Spleen (tissue), 11 donors: ENCODE results near the gene PPFIA1. TPM values are rescaled to one million over a fixed set of nuclear protein-coding genes. Genes with fewer than 3 reads are reported as not detected.

Experiments
- DNase-seq: peaks from one replicate; pipeline ENCODE4 v3.0.0-alpha.2; 2020
- H3K27ac ChIP-seq, 8 donors: fragments of 200-600 bp; sonication (generic) in 7 of 8; 1 replicate in 4 of 8; 2 replicates in 4 of 8; pipeline versions ENCODE4 v1.5.0 to v1.8.0; 2016 to 2021; ENCODE audit warnings: inconsistent platforms in 4 of 8, mild to moderate bottlenecking in 4 of 8, moderate library complexity in 1 of 8
- H3K27me3 ChIP-seq, 7 donors: fragments of 200-600 bp; sonication (generic) in 6 of 7; replicated peaks in 1 of 7; 1 replicate in 4 of 7; 2 replicates in 3 of 7; pipeline versions ENCODE4 v1.5.0 to v1.8.0; 2016 to 2021; ENCODE audit warnings: inconsistent platforms in 3 of 7, mild to moderate bottlenecking in 1 of 7
- H3K36me3 ChIP-seq, 6 donors: fragments of 200-600 bp; sonication (generic) in 5 of 6; 1 replicate in 4 of 6; 2 replicates in 2 of 6; pipeline versions ENCODE4 v1.5.0 to v1.8.0; 2016 to 2021; ENCODE audit warnings: inconsistent platforms in 2 of 6
- H3K4me1 ChIP-seq, 6 donors: fragments of 200-600 bp; sonication (generic) in 5 of 6; 1 replicate in 3 of 6; 2 replicates in 3 of 6; pipeline versions ENCODE4 v1.5.0 to v1.8.0; 2016 to 2021; ENCODE audit warnings: inconsistent platforms in 3 of 6
- H3K4me3 ChIP-seq, 8 donors: fragments of 200-600 bp; sonication (generic) in 7 of 8; 1 replicate in 4 of 8; 2 replicates in 4 of 8; pipeline versions ENCODE4 v1.5.0 to v1.8.0; 2016 to 2021; ENCODE audit warnings: inconsistent platforms in 4 of 8, mild to moderate bottlenecking in 4 of 8, moderate library complexity in 2 of 8
- H3K9me3 ChIP-seq, 8 donors: fragments of 200-600 bp; sonication (generic) in 7 of 8; 1 replicate in 4 of 8; 2 replicates in 4 of 8; pipeline versions ENCODE4 v1.5.0 to v1.8.0; 2016 to 2021; ENCODE audit warnings: inconsistent platforms in 4 of 8
- POLR2A ChIP-seq, 3 donors: fragments of 450-650 bp; IDR thresholded peaks; one replicate each; pipeline ENCODE4 v1.5.1; 2017; ENCODE audit warnings: antibody characterized with exemption in 3 of 3, mild to moderate bottlenecking in 1 of 3
- POLR2AphosphoS5 ChIP-seq, 3 donors: sonication (generic); formaldehyde crosslinking; IDR thresholded peaks; one replicate each; pipeline ENCODE4 v1.5.1; 2017; ENCODE audit warnings: antibody characterized with exemption in 3 of 3
- WGBS, 5 donors: extraction: QIAGEN DNeasy Blood & Tissue Kit in 3 of 5; methylation state at CpG; one replicate each; pipeline versions ENCODE4 v1.1.5 to v1.1.7; 2013 to 2018; 5-methylcytosine and 5-hydroxymethylcytosine counted together
- intact Hi-C: fragments of 100-400 bp; cut with DNase I; formaldehyde crosslinking; loops from one replicate; pipeline ENCODE4 v1.15.0; 2023; ENCODE audit warnings: low total_unique reads
- polyA plus RNA-seq, 3 donors: library from polyadenylated mRNA; stranded (reverse); fragments of 200-250 nt; gene quantifications; one replicate each; pipeline ENCODE4 v1.2.1, GENCODE V29; 2013
- total RNA-seq, 7 donors: library from RNA; depleted of rRNA in 3 of 7; stranded (reverse); fragments of >200 nt in 3 of 7; fragmentation: NEBNext Ultra II Directional in 4 of 7; extraction: Animal tissue kit (Norgen Biotek cat#: 25700) in 4 of 7; gene quantifications; one replicate each; pipeline versions ENCODE4 v1.1.0 to v1.2.1, GENCODE V29; 2016 to 2021
- TF ChIP-seq, protein P1 (sequence below), 11 experiments: fragments of 200-600 bp in 7 of 11; fragments of 450-650 bp in 4 of 11; sonication (generic) in 4 of 11; IDR thresholded peaks in 8 of 11; conservative IDR thresholded peaks in 3 of 11; 1 replicate in 7 of 11; 2 replicates in 4 of 11; pipeline versions ENCODE4 v1.4.0 to v1.8.0; 2016 to 2021; ENCODE audit warnings: antibody characterized with exemption in 11 of 11, inconsistent platforms in 4 of 11, mild to moderate bottlenecking in 1 of 11
- donor health status: healthy with polysubstance abuse.
- donor health status: DM: no; HTN: no; CAD: no; lungs with moderate emphysema.
- donor health status: DM: no; HTN: no; CAD: no.
- donor health status: Bipolar disorder and iron deficiency.
- donor health status: healthy.
- donor health status: DM: no; HTN: no; CAD: no.
- donor health status: DM: yes; HTN: yes; CAD: no.

Gene PPFIA1
- total and polyA plus RNA-seq, 10 donors = 7.6 to 73.5 (median 55.0) TPM

- WGBS, 5 donors = 80 to 98% (median 90%) methylated on average over 2 of the region's 2 CpGs
- TF ChIP-seq POLR2A (IDR thresholded peaks at IDR 0.05) (no peak), POLR2AphosphoS5 (IDR thresholded peaks at IDR 0.05) (no peak)
- TF ChIP-seq, protein P1, sequence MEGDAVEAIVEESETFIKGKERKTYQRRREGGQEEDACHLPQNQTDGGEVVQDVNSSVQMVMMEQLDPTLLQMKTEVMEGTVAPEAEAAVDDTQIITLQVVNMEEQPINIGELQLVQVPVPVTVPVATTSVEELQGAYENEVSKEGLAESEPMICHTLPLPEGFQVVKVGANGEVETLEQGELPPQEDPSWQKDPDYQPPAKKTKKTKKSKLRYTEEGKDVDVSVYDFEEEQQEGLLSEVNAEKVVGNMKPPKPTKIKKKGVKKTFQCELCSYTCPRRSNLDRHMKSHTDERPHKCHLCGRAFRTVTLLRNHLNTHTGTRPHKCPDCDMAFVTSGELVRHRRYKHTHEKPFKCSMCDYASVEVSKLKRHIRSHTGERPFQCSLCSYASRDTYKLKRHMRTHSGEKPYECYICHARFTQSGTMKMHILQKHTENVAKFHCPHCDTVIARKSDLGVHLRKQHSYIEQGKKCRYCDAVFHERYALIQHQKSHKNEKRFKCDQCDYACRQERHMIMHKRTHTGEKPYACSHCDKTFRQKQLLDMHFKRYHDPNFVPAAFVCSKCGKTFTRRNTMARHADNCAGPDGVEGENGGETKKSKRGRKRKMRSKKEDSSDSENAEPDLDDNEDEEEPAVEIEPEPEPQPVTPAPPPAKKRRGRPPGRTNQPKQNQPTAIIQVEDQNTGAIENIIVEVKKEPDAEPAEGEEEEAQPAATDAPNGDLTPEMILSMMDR (IDR thresholded peaks at IDR 0.05 in 8 of 11, conservative IDR thresholded peaks at IDR 0.05 in 3 of 11) = no peak
- H3K4me1 ChIP-seq = peaks cover 0 to 78% (median 28%) of the 10 kb centered on the region in 6 donors
- no peaks in the 10 kb centered on the region for H3K9me3 ChIP-seq
- no peaks in the 10 kb centered on the region for H3K27me3 ChIP-seq
- H3K27ac ChIP-seq = peak overlapping the region in 2 of 8 donors; percentile 58 to 79
- H3K4me3 ChIP-seq = no peak overlapping the region
- DNase-seq = no peak
- intact Hi-C loops = no loop called here
- H3K36me3 ChIP-seq = peaks cover 0 to 100% (median 41%) of the 10 kb centered on the region in 6 donors
Measured at GRCh38 chr11:70322666-70323065, 52.2 kb downstream of the PPFIA1 start.

- intact Hi-C loops = no loop called here
- Histone ChIP-seq H3K4me1 (peaks cover 0 to 68% (median 24%) of the 10 kb centered on the region in 6 donors), H3K27me3 (no peaks in the 10 kb centered on the region), H3K9me3 (no peaks in the 10 kb centered on the region), H3K27ac (peak overlapping the region in 6 of 8 donors; percentile 3 to 79 (median 38)), H3K36me3 (peaks cover 0 to 100% (median 49%) of the 10 kb centered on the region in 6 donors), H3K4me3 (no peak overlapping the region)
- WGBS, 5 donors = 75 to 90% (median 86%) methylated on average over 1 of the region's 1 CpG
- TF ChIP-seq POLR2A (IDR thresholded peaks at IDR 0.05) (no peak), POLR2AphosphoS5 (IDR thresholded peaks at IDR 0.05) (no peak)
- TF ChIP-seq, protein P1 (IDR thresholded peaks at IDR 0.05 in 8 of 11, conservative IDR thresholded peaks at IDR 0.05 in 3 of 11) = no peak
- DNase-seq = no peak
Measured at GRCh38 chr11:70323806-70324205, 53.3 kb downstream of the PPFIA1 start.

- intact Hi-C loops = no loop called here
- Histone ChIP-seq H3K4me1 (peaks cover 0 to 61% (median 20%) of the 10 kb centered on the region in 6 donors), H3K4me3 (no peak overlapping the region), H3K27ac (peak overlapping the region in 6 of 8 donors; percentile 3 to 79 (median 38)), H3K36me3 (peaks cover 0 to 100% (median 55%) of the 10 kb centered on the region in 6 donors), H3K27me3 (no peaks in the 10 kb centered on the region), H3K9me3 (no peaks in the 10 kb centered on the region)
- no peak for TF ChIP-seq POLR2A (IDR thresholded peaks at IDR 0.05)
- no peak for TF ChIP-seq POLR2AphosphoS5 (IDR thresholded peaks at IDR 0.05)
- TF ChIP-seq, protein P1 (IDR thresholded peaks at IDR 0.05 in 8 of 11, conservative IDR thresholded peaks at IDR 0.05 in 3 of 11) = no peak
- DNase-seq = no peak
- WGBS, 5 donors = 76 to 83% (median 81%) methylated on average over 10 of the region's 10 CpGs
Measured at GRCh38 chr11:70324376-70325115, 54.1 kb downstream of the PPFIA1 start.

DNA sequence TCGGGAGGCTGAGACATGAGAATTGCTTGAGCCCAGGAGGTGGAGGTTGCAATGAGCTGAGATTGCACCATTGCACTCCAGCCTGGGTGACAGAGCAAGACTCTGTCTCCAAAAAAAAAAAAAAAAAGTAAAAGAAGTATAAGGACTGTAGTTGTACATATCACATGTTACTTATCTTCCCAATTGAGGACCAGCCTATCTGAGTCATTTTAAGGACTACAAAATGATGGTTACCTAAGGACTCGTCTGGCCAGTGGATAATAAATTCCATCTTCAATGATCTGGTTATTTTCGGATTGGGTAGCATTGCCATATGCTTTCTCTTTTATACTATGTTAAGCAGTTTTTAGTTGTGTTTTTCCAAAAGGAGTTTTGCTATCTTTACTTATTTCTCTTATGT lies 55.3 kb downstream of the PPFIA1 start:
- Histone ChIP-seq H3K4me1 (peaks cover 0 to 53% (median 17%) of the 10 kb centered on the region in 6 donors), H3K36me3 (peaks cover 0 to 100% (median 60%) of the 10 kb centered on the region in 6 donors), H3K9me3 (no peaks in the 10 kb centered on the region), H3K27ac (peak overlapping the region in 7 of 8 donors; percentile 19 to 79 (median 73)), H3K4me3 (no peak overlapping the region), H3K27me3 (no peaks in the 10 kb centered on the region)
- DNase-seq = no peak
- WGBS, 5 donors = 75 to 92% (median 85%) methylated on average over 3 of the region's 3 CpGs
- TF ChIP-seq POLR2A (IDR thresholded peaks at IDR 0.05) (no peak), POLR2AphosphoS5 (IDR thresholded peaks at IDR 0.05) (no peak)
- TF ChIP-seq, protein P1 (IDR thresholded peaks at IDR 0.05 in 8 of 11, conservative IDR thresholded peaks at IDR 0.05 in 3 of 11) = no peak
- intact Hi-C loops = no loop called here
